Measurements from ENCODE around the gene CHAF1B. TPM values are rescaled to one million over a fixed set of nuclear protein-coding genes. Genes with fewer than 3 reads are reported as not detected.

The CHAF1B gene
- total RNA-seq, 1 donor from 2014 or later = 6.2 TPM

DNA sequence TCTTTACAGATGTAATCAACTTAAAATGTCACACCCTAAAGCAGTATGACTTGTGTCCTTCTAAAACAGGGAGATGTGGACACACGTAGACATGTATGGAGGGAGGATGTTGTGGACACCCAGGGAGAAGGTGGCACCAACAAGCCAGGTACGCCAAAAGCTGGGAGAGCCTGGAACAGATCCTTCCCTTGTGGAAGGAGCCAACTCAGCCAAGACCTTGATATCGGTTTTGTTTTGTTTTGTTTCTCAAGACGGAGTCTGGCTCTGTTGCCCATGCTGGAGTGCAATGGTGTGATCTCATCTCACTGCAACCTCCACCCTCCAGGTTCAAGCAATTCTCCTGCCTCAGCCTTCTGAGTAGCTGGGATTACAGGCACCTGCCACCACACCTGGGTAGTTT lies 45.6 kb downstream of the CHAF1B start:
- Mint-ChIP-seq H3K27ac (no peak overlapping the region), H3K9me3 (no peaks in the 10 kb centered on the region)
- CTCF ChIA-PET = no interaction called here

DNA sequence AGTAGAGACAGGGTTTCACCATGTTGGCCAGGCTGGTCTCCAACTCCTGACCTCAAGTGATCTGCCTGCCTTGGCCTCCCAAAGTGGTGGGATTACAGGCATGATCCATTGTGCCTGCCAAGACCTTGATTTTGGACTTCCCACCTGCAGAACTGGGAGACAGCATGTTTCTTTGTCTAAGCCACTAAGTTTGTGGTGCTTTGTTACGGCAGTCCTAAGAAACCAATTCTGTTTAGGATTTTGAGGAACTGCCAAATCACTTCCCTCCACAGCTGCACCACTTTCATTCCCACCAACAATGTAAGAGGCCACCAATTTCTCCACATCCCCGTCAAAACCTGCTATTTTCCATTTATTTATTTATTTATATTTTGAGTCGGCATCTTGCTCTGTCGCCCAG lies 46.1 kb downstream of the CHAF1B start:
- no peak overlapping the region for H3K4me3 Mint-ChIP-seq
- peaks cover 31% of the 10 kb centered on the region for H3K27me3 Mint-ChIP-seq
- TF ChIP-seq, protein P1, sequence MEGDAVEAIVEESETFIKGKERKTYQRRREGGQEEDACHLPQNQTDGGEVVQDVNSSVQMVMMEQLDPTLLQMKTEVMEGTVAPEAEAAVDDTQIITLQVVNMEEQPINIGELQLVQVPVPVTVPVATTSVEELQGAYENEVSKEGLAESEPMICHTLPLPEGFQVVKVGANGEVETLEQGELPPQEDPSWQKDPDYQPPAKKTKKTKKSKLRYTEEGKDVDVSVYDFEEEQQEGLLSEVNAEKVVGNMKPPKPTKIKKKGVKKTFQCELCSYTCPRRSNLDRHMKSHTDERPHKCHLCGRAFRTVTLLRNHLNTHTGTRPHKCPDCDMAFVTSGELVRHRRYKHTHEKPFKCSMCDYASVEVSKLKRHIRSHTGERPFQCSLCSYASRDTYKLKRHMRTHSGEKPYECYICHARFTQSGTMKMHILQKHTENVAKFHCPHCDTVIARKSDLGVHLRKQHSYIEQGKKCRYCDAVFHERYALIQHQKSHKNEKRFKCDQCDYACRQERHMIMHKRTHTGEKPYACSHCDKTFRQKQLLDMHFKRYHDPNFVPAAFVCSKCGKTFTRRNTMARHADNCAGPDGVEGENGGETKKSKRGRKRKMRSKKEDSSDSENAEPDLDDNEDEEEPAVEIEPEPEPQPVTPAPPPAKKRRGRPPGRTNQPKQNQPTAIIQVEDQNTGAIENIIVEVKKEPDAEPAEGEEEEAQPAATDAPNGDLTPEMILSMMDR (IDR thresholded peaks at IDR 0.05) = no peak
- no peak overlapping the region for H3K27ac Mint-ChIP-seq
- CTCF ChIA-PET = no interaction called here
- H3K36me3 Mint-ChIP-seq (ENCODE audit: low read depth) = no peaks in the 10 kb centered on the region
- peaks cover 18% of the 10 kb centered on the region for H3K4me1 Mint-ChIP-seq
- POLR2A ChIA-PET = no interaction called here
- intact Hi-C loops (cut with micrococcal nuclease) = loop anchor here (2.0 kb wide), 1 partner anchor 46 kb away; the partner anchor contains the start of gene CHAF1B
- no peak for DNase-seq
- H3K9me3 Mint-ChIP-seq = no peaks in the 10 kb centered on the region
- no peak for ATAC-seq (ENCODE audit: low read depth)

More for the DNA sequence above, 45.6 kb downstream of the CHAF1B start:
- no peak for DNase-seq
- Mint-ChIP-seq H3K4me3 (peak overlapping the region; percentile 81), H3K27me3 (peaks cover 31% of the 10 kb centered on the region), H3K4me1 (peaks cover 18% of the 10 kb centered on the region), H3K36me3 (ENCODE audit: low read depth) (no peaks in the 10 kb centered on the region)
- intact Hi-C loops (cut with micrococcal nuclease) = loop anchor here (2.0 kb wide), 1 partner anchor 46 kb away; the partner anchor contains the start of gene CHAF1B
- ATAC-seq (ENCODE audit: low read depth) = no peak
- POLR2A ChIA-PET = no interaction called here
- TF ChIP-seq, protein P1 (IDR thresholded peaks at IDR 0.05) = no peak

DNA sequence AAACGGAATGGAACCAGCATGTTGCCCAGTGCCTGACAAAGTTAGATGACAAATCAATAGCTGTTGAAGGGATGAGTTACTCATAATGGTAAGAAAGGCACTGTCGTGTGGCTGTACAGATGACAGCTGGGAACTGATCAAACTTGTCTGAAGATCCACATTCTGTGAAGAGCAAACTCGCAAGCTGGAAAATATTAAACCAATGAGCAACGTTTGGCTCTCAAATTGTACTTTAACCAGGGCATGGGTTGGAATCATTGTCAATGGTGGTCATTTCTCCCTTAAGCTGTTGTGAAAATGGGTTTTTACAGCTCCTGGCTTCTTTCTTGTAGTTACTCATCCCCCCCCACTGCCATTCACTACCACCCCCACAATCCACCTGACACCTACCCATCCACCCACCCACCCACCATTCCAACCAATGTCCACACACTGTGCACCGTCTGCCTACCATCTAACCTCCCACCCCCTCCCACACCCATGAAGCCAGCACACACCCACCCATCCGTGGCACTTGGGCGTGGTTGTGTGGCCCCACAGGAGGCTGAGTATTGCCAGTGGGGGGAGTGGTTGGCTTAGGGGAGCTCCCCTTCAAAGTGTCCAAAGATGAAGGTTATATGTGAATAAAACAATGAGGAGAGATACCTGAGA lies 48.0 kb downstream of the CHAF1B start:
- peaks cover 18% of the 10 kb centered on the region for H3K4me1 Mint-ChIP-seq
- no peak overlapping the region for H3K4me3 Mint-ChIP-seq
- no peaks in the 10 kb centered on the region for H3K36me3 Mint-ChIP-seq (ENCODE audit: low read depth)
- CTCF ChIA-PET = no interaction called here
- ATAC-seq (ENCODE audit: low read depth) = no peak
- no peaks in the 10 kb centered on the region for H3K9me3 Mint-ChIP-seq
- peaks cover 31% of the 10 kb centered on the region for H3K27me3 Mint-ChIP-seq
- TF ChIP-seq, protein P1 (IDR thresholded peaks at IDR 0.05) = no peak
- DNase-seq = no peak
- no peak overlapping the region for H3K27ac Mint-ChIP-seq
- intact Hi-C loops (cut with micrococcal nuclease) = no loop called here
- POLR2A ChIA-PET = no interaction called here

DNA sequence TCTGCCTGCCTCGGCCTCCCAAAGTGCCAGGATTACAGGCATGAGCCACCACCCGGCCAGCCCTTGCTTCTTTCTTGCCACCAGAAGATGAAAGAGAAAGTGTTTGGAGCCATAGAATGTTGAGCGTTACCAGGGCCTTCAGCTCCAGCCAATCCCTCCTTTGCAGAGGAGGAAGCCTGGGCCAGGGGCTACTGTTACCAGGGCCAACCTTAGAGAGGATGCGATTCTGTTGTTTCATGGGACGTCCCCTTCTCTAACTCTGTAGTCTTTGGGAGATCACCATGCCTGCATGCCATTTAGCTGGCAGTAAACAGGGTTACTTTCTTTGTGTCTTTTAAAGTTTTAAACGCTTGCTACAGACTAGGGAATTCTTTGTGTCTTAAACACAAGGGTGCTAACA lies 49.0 kb downstream of the CHAF1B start:
- intact Hi-C loops (cut with micrococcal nuclease) = no loop called here
- CTCF ChIA-PET = no interaction called here
- POLR2A ChIA-PET = no interaction called here
- DNase-seq (no peak), ATAC-seq (ENCODE audit: low read depth) (no peak)
- Mint-ChIP-seq H3K36me3 (ENCODE audit: low read depth) (no peaks in the 10 kb centered on the region), H3K9me3 (no peaks in the 10 kb centered on the region), H3K4me1 (peaks cover 15% of the 10 kb centered on the region), H3K27me3 (peaks cover 29% of the 10 kb centered on the region), H3K27ac (no peak overlapping the region), H3K4me3 (no peak overlapping the region)
- TF ChIP-seq, protein P1 (IDR thresholded peaks at IDR 0.05) = no peak

DNA sequence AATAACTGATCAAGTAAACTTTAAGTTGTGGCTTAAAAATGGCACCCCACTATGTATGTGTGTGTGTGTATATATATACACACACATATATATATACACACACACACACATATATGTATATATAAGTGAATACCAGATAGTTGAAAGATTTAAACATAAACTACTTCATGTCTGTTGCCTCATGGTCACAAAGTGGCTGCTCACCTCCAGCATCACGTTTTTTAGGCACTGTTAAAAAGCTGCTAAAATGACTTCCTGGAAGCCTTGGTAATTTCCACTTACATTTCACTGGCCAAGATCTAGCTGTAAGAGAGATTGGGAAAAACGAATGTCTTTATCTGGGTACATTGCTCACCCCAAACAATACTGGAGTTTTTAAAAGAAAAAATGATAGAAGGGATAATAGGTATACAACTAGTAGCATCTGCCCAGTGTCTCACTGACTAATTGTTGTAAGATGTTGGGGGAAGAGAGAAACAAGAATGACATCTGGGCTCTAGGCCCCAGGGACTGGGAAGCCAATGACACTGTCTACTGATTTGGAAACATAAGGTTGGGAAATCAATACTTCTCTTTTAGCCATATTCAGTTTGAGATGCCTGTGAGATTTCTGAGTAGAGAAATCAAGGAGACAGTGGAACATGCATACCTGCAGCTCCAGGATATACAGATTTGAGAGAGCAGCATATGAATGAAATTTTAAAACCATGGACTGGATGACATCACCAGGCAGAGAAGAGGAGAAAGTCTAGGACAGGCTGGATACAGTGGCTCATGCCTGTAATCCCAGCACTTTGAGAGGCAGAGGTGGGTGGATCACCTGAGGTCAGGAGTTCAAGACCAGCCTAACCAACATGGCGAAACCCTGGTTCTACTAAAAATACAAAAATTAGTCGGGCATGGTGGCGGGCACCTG lies 51.9 kb downstream of the CHAF1B start:
- Mint-ChIP-seq H3K36me3 (ENCODE audit: low read depth) (no peaks in the 10 kb centered on the region), H3K27ac (no peak overlapping the region), H3K9me3 (no peaks in the 10 kb centered on the region), H3K4me3 (no peak overlapping the region), H3K27me3 (peaks cover 18% of the 10 kb centered on the region), H3K4me1 (no peaks in the 10 kb centered on the region)
- intact Hi-C loops (cut with micrococcal nuclease) = no loop called here
- TF ChIP-seq, protein P1 (IDR thresholded peaks at IDR 0.05) = no peak
- ATAC-seq (ENCODE audit: low read depth) (no peak), DNase-seq (no peak)
- ChIA-PET CTCF (interaction anchor here (1.4 kb wide), 1 partner anchor 19 kb away, joined by 3 read pairs; no protein-coding TSS in a partner anchor), POLR2A (no interaction called here)

All from activated B cell treated with CpG ODN at 0.5 μM for 24 hours (primary cell).